SU-DHL-6 (cell line): Measurements from ENCODE around the gene DRC3.

Experiments used
- H2AFZ ChIP-seq: fragments of 200-600 bp; sonication (generic); 2 replicates; pipeline ENCODE4 v1.6.1; 2014; ENCODE audit warnings: low read depth, mild to moderate bottlenecking, moderate library complexity, mixed read lengths, antibody characterized with exemption, low read length; ENCODE audit not compliant: severe bottlenecking
- H3F3A ChIP-seq: fragments of 200-600 bp; shearing (Covaris generic); 2 replicates; pipeline ENCODE4 v1.6.0; 2016; ENCODE audit warnings: antibody characterized with exemption, mild to moderate bottlenecking; ENCODE audit not compliant: insufficient read depth
- H3K27ac ChIP-seq: fragments of 200-600 bp; sonication (generic); 2 replicates; pipeline ENCODE4 v1.5.1; 2016; ENCODE audit warnings: low read depth, mild to moderate bottlenecking, low read length, moderate library complexity, mixed read lengths
- H3K27me3 ChIP-seq: fragments of 200-600 bp; sonication (generic), shearing (Covaris generic); 2 replicates; pipeline ENCODE4 v1.6.0; 2014; ENCODE audit warnings: mild to moderate bottlenecking, low read length
- H3K36me3 ChIP-seq: fragments of 200-600 bp; sonication (generic); 2 replicates; pipeline ENCODE4 v1.6.1; 2014; ENCODE audit warnings: mild to moderate bottlenecking, low read length, mixed read lengths
- H3K4me2 ChIP-seq: fragments of 300-600, 200-600 bp; shearing (Covaris generic), sonication (generic); 2 replicates; pipeline ENCODE4 v1.6.0; 2014; ENCODE audit warnings: low read length, low read depth, mild to moderate bottlenecking; ENCODE audit not compliant: poor library complexity, severe bottlenecking
- H3K4me3 ChIP-seq: fragments of 200-600 bp; sonication (generic); 2 replicates; pipeline ENCODE4 v1.5.1; 2014; ENCODE audit warnings: antibody characterized with exemption, low read length, mild to moderate bottlenecking, mixed read lengths; ENCODE audit not compliant: insufficient read depth, poor library complexity, severe bottlenecking
- H3K79me2 ChIP-seq: fragments of 200-600 bp; sonication (generic); 2 replicates; pipeline ENCODE4 v1.6.1; 2014; ENCODE audit warnings: mild to moderate bottlenecking, low read length, moderate library complexity; ENCODE audit not compliant: insufficient read depth
- H3K9ac ChIP-seq: fragments of 200-600 bp; sonication (generic); 2 replicates; pipeline ENCODE4 v1.7.0; 2014; ENCODE audit warnings: mild to moderate bottlenecking, low read length
- H3K9me2 ChIP-seq: fragments of 200-600 bp; sonication (generic); replicated peaks from 2 replicates; pipeline ENCODE4 v1.6.1; 2014; ENCODE audit warnings: low read length; ENCODE audit not compliant: insufficient read depth
- H3K9me3 ChIP-seq: fragments of 200-600 bp; sonication (generic); 2 replicates; pipeline ENCODE4 v1.6.1; 2014; ENCODE audit warnings: low read length, mixed read lengths; ENCODE audit not compliant: insufficient read depth
- H4K20me1 ChIP-seq: fragments of 200-600 bp; sonication (generic); 2 replicates; pipeline ENCODE4 v1.6.1; 2014; ENCODE audit warnings: low read depth, mild to moderate bottlenecking, antibody characterized with exemption, low read length, moderate library complexity, mixed read lengths
- CTCF ChIP-seq: fragments of 200-600 bp; sonication (generic); IDR thresholded peaks from one replicate; pipeline ENCODE4 v1.5.1; 2017; ENCODE audit warnings: antibody characterized with exemption, mild to moderate bottlenecking, low read length, moderate library complexity; ENCODE audit not compliant: insufficient read depth, poor library complexity, severe bottlenecking
- EZH2phosphoT487 ChIP-seq: fragments of 200-600 bp; sonication (generic), shearing (Covaris generic); conservative IDR thresholded peaks from 2 replicates; pipeline ENCODE4 v1.6.1; 2018; ENCODE audit warnings: mild to moderate bottlenecking, antibody characterized with exemption, low read length, moderate library complexity, mixed read lengths

DRC3 gene

GRCh38 chr17:18018411-18018921 is 45.8 kb downstream of the DRC3 start:
- Histone ChIP-seq H3K9ac (no peak overlapping the region), H3K4me3 (no peak overlapping the region), H3K9me3 (no peaks in the 10 kb centered on the region), H2AFZ (no peak overlapping the region), H3K36me3 (no peaks in the 10 kb centered on the region), H3F3A (no peaks in the 10 kb centered on the region), H4K20me1 (no peaks in the 10 kb centered on the region), H3K79me2 (no peaks in the 10 kb centered on the region), H3K27me3 (no peaks in the 10 kb centered on the region), H3K9me2 (no peaks in the 10 kb centered on the region), H3K27ac (no peak overlapping the region), H3K4me2 (no peak overlapping the region)
- TF ChIP-seq CTCF (no peak), EZH2phosphoT487 (no peak)

GRCh38 chr17:18019838-18020154 is 47.1 kb downstream of the DRC3 start:
- Histone ChIP-seq H3K27me3 (no peaks in the 10 kb centered on the region), H3F3A (no peaks in the 10 kb centered on the region), H3K4me3 (no peak overlapping the region), H3K27ac (no peak overlapping the region), H3K9me2 (no peaks in the 10 kb centered on the region), H3K9ac (no peak overlapping the region), H3K9me3 (no peaks in the 10 kb centered on the region), H3K79me2 (no peaks in the 10 kb centered on the region), H2AFZ (no peak overlapping the region), H3K4me2 (no peak overlapping the region), H3K36me3 (no peaks in the 10 kb centered on the region), H4K20me1 (no peaks in the 10 kb centered on the region)
- no peak for TF ChIP-seq CTCF
- TF ChIP-seq EZH2phosphoT487, result no peak

- Histone ChIP-seq H3K27ac (no peak overlapping the region), H3K27me3 (no peaks in the 10 kb centered on the region), H3K4me2 (no peak overlapping the region), H3K9ac (no peak overlapping the region), H3F3A (no peaks in the 10 kb centered on the region), H4K20me1 (no peaks in the 10 kb centered on the region), H3K9me2 (no peaks in the 10 kb centered on the region), H3K36me3 (no peaks in the 10 kb centered on the region), H3K79me2 (no peaks in the 10 kb centered on the region), H3K4me3 (no peak overlapping the region), H2AFZ (no peak overlapping the region), H3K9me3 (no peaks in the 10 kb centered on the region)
- TF ChIP-seq CTCF (no peak), EZH2phosphoT487 (no peak)
These were observed 48.3 kb downstream of the DRC3 start for GRCh38 chr17:18020971-18021370.
